ENCODE data around the gene FHL2.
"Not testable (repeated sequence)": the region's sequence is repeated elsewhere in the genome, so short reads cannot be mapped to it uniquely, and the experiment has no call there.

Gene FHL2

GRCh38 chr2:105327690-105328089, 71.2 kb downstream of the FHL2 start:
- peaks cover 74% of the 10 kb centered on the region for H3K79me2 ChIP-seq (ENCODE audit: control insufficient read depth, low read length)
- peaks cover 12% of the 10 kb centered on the region; the same call in 1 of the 2 replicates for H4K20me1 ChIP-seq (ENCODE audit: control insufficient read depth, insufficient read depth, low read depth, low read length)
- no peak overlapping the region for H3K27ac ChIP-seq (ENCODE audit: low read depth, low read length)
- peaks cover 54% of the 10 kb centered on the region for H3K4me1 ChIP-seq (ENCODE audit: control insufficient read depth, low read length)
- H3K4me2 ChIP-seq (ENCODE audit: low read length) = peak overlapping the region; percentile 75
- H3K9me2 ChIP-seq (replicated peaks; ENCODE audit: control insufficient read depth, low read length) = no peaks in the 10 kb centered on the region
- H3K36me3 ChIP-seq (ENCODE audit: control insufficient read depth, low read length) = peaks cover 52% of the 10 kb centered on the region
- H3K27me3 ChIP-seq (ENCODE audit: control insufficient read depth, low read length) = no peaks in the 10 kb centered on the region
- H3K4me3 ChIP-seq (ENCODE audit: low read length) = peak overlapping the region; percentile 93
- no peaks in the 10 kb centered on the region for H3K9me3 ChIP-seq (ENCODE audit: control insufficient read depth, insufficient read depth, low read length)
- TF ChIP-seq EZH2phosphoT487 (IDR thresholded peaks at IDR 0.05; ENCODE audit: borderline replicate concordance, low read length) = no peak
- TF ChIP-seq CTCF (IDR thresholded peaks at IDR 0.05; ENCODE audit: low read depth, low read length, poor library complexity, severe bottlenecking) = no peak
- peaks cover 10% of the 10 kb centered on the region for H3F3A ChIP-seq (ENCODE audit: control insufficient read depth, insufficient read depth)

DNA sequence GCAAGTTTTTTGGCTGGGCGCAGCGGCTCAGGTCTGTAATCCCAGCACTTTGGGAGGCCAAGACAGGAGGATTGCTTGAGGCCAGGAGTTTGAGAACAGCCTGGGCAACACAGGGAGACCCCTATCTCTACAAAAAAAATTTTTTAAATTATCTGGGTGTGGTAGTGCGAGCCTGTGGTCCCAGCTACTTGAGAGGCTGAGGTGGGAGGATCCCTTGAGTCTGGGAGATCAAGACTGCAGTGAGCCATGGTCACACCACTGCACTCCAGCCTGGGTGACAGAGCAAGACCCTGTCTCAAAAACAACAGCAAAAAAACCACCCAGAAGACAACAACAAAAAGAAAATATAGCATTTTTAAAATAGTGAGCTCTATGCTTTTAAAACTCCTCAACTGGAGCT, 71.6 kb downstream of the FHL2 start:
- Histone ChIP-seq H3K36me3 (ENCODE audit: control insufficient read depth, low read length) (peaks cover 57% of the 10 kb centered on the region), H3K4me2 (ENCODE audit: low read length) (peak overlapping the region; percentile 75), H3K79me2 (ENCODE audit: control insufficient read depth, low read length) (peaks cover 78% of the 10 kb centered on the region), H3K4me3 (ENCODE audit: low read length) (0 out of 2 replicates have a peak overlapping the region, but pooled peaks have one; percentile 93), H3K4me1 (ENCODE audit: control insufficient read depth, low read length) (peaks cover 54% of the 10 kb centered on the region), H3F3A (ENCODE audit: control insufficient read depth, insufficient read depth) (peaks cover 10% of the 10 kb centered on the region), H4K20me1 (ENCODE audit: control insufficient read depth, insufficient read depth, low read depth, low read length) (peaks cover 12% of the 10 kb centered on the region; the same call in 1 of the 2 replicates)
- not testable (repeated sequence) for H3K27me3 ChIP-seq (ENCODE audit: control insufficient read depth, low read length); H3K9me2 ChIP-seq (replicated peaks; ENCODE audit: control insufficient read depth, low read length); H3K27ac ChIP-seq (ENCODE audit: low read depth, low read length); H3K9me3 ChIP-seq (ENCODE audit: control insufficient read depth, insufficient read depth, low read length)

DNA sequence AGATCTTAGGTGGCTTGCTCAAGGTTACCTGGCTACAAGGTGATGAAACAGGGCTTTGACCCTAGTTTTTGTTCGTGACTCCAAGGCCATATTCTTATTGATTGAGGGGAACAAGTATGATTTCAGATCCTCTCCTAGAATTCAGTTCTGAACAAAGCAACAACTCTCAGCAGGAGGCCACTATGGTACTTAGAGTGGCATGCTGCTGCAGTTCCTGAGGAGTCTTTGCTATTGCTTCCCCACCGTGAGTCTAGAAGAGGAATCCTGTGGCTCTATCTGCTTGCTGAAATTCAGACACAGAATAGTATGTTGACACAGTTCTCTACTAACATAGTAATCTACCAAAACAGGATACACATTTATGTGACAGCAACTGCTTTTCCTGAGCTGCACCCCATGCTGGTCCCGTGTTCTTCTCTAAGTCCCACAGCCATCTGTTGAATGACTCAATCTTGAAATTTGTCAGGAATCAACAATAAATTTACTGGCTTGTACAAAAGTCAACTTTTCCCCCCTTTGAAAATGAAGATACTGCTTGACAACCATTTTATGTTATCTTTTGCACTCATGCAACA, 73.4 kb downstream of the FHL2 start:
- no peak for TF ChIP-seq CTCF (IDR thresholded peaks at IDR 0.05; ENCODE audit: low read depth, low read length, poor library complexity, severe bottlenecking)
- no peak for TF ChIP-seq EZH2phosphoT487 (IDR thresholded peaks at IDR 0.05; ENCODE audit: borderline replicate concordance, low read length)
- H3K9me3 ChIP-seq (ENCODE audit: control insufficient read depth, insufficient read depth, low read length) = no peaks in the 10 kb centered on the region
- H3K4me1 ChIP-seq (ENCODE audit: control insufficient read depth, low read length) = peaks cover 48% of the 10 kb centered on the region
- H3F3A ChIP-seq (ENCODE audit: control insufficient read depth, insufficient read depth) = no peaks in the 10 kb centered on the region
- H3K27me3 ChIP-seq (ENCODE audit: control insufficient read depth, low read length) = no peaks in the 10 kb centered on the region
- peaks cover 94% of the 10 kb centered on the region for H3K79me2 ChIP-seq (ENCODE audit: control insufficient read depth, low read length)
- peaks cover 12% of the 10 kb centered on the region; the same call in 1 of the 2 replicates for H4K20me1 ChIP-seq (ENCODE audit: control insufficient read depth, insufficient read depth, low read depth, low read length)
- H3K36me3 ChIP-seq (ENCODE audit: control insufficient read depth, low read length) = peaks cover 57% of the 10 kb centered on the region
- H3K9me2 ChIP-seq (replicated peaks; ENCODE audit: control insufficient read depth, low read length) = no peaks in the 10 kb centered on the region
- H3K4me3 ChIP-seq (ENCODE audit: low read length) = no peak overlapping the region
- no peak overlapping the region for H3K27ac ChIP-seq (ENCODE audit: low read depth, low read length)
- H3K4me2 ChIP-seq (ENCODE audit: low read length) = no peak overlapping the region

DNA sequence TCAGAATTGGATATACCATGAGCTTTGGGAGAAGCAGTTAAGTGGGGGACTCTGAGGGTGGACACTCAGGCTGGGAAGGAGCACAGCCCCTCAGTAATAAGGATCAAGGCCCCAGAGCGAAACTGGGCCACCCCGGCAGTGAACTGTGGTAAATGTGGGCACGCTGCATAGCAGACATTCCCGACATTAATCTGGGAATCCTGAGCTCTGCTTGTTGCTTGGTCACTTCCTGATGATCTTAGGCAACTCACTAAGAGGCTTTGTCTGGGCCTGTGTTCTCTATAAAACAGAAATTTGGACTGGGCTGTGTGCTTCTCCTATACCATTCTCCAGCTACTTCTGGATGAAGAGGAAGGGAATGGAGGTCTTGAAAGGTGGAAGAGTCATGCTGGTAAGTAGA, 74.1 kb downstream of the FHL2 start:
- no peaks in the 10 kb centered on the region for H3K9me3 ChIP-seq (ENCODE audit: control insufficient read depth, insufficient read depth, low read length)
- no peaks in the 10 kb centered on the region for H3K27me3 ChIP-seq (ENCODE audit: control insufficient read depth, low read length)
- TF ChIP-seq EZH2phosphoT487 (IDR thresholded peaks at IDR 0.05; ENCODE audit: borderline replicate concordance, low read length) = no peak
- no peak for TF ChIP-seq CTCF (IDR thresholded peaks at IDR 0.05; ENCODE audit: low read depth, low read length, poor library complexity, severe bottlenecking)
- H4K20me1 ChIP-seq (ENCODE audit: control insufficient read depth, insufficient read depth, low read depth, low read length) = peaks cover 12% of the 10 kb centered on the region
- H3K4me1 ChIP-seq (ENCODE audit: control insufficient read depth, low read length) = peaks cover 41% of the 10 kb centered on the region
- peaks cover 95% of the 10 kb centered on the region for H3K79me2 ChIP-seq (ENCODE audit: control insufficient read depth, low read length)
- H3F3A ChIP-seq (ENCODE audit: control insufficient read depth, insufficient read depth) = no peaks in the 10 kb centered on the region
- H3K9me2 ChIP-seq (replicated peaks; ENCODE audit: control insufficient read depth, low read length) = no peaks in the 10 kb centered on the region
- H3K27ac ChIP-seq (ENCODE audit: low read depth, low read length) = no peak overlapping the region
- H3K36me3 ChIP-seq (ENCODE audit: control insufficient read depth, low read length) = peaks cover 57% of the 10 kb centered on the region
- no peak overlapping the region for H3K4me3 ChIP-seq (ENCODE audit: low read length)
- H3K4me2 ChIP-seq (ENCODE audit: low read length) = no peak overlapping the region

Measured in DOHH2 (cell line).